Naive thymus-derived CD4-positive, alpha-beta T cell (primary cell): ENCODE results near the gene AFF4. TPM values are rescaled to one million over a fixed set of nuclear protein-coding genes. Genes with fewer than 3 reads are reported as not detected.
"Not testable (repeated sequence)": the region's sequence is repeated elsewhere in the genome, so short reads cannot be mapped to it uniquely, and the experiment has no call there.

Experiments used
- ATAC-seq: fragments of 150-1000 bp; cut with Tn5 transposase; 2 replicates; pipeline ENCODE4 v1.10.0; 2021; ENCODE audit warnings: mild to moderate bottlenecking, moderate library complexity
- CTCF ChIA-PET: fragments of 350-600 bp; sonication (Branson Sonifier 250); formaldehyde crosslinking; loops from one replicate; lab custom pipeline; 2021; ENCODE audit warnings: antibody characterized with exemption; lab: Charles Lee
- POLR2A ChIA-PET: fragments of 350-600 bp; sonication (Branson Sonifier 250); formaldehyde crosslinking; loops from one replicate; lab custom pipeline; 2021; ENCODE audit warnings: antibody characterized with exemption, inconsistent platforms; lab: Charles Lee
- DNase-seq, 9 donors: peaks; one replicate each; pipeline versions ENCODE4 v3.0.0 to v3.0.0-alpha.2; 2020 to 2022; ENCODE audit warnings: mixed read lengths in 1 of 9
- H3K27ac ChIP-seq: one replicate; pipeline ENCODE4 v1.7.0; 2013; ENCODE audit warnings: mild to moderate bottlenecking, low read depth, low read length, moderate library complexity
- H3K27me3 ChIP-seq, 2 donors: one replicate each; pipeline ENCODE4 v1.7.0; 2013; ENCODE audit warnings: low read length in 2 of 2, mild to moderate bottlenecking in 2 of 2, moderate library complexity in 2 of 2; ENCODE audit not compliant: control insufficient read depth in 2 of 2, insufficient read depth in 2 of 2
- H3K36me3 ChIP-seq, 3 experiments: 1 replicate in 2 of 3; 2 replicates in 1 of 3; pipeline ENCODE4 v1.7.0; 2013; ENCODE audit warnings: low read length in 3 of 3, mild to moderate bottlenecking in 3 of 3, moderate library complexity in 1 of 3; ENCODE audit not compliant: insufficient read depth in 3 of 3, control insufficient read depth in 2 of 3
- H3K4me1 ChIP-seq, 2 donors: one replicate each; pipeline ENCODE4 v1.7.0; 2013; ENCODE audit warnings: low read length in 2 of 2, mild to moderate bottlenecking in 2 of 2, moderate library complexity in 1 of 2; ENCODE audit not compliant: control insufficient read depth in 2 of 2, insufficient read depth in 2 of 2
- H3K4me3 ChIP-seq: 2 replicates; pipeline ENCODE4 v1.7.0; 2013; ENCODE audit warnings: mild to moderate bottlenecking, low read length
- H3K9me3 ChIP-seq, 3 experiments: 1 replicate in 2 of 3; 2 replicates in 1 of 3; pipeline ENCODE4 v1.7.0; 2013; ENCODE audit warnings: low read length in 3 of 3; ENCODE audit not compliant: control insufficient read depth in 2 of 3
- H3K27ac Mint-ChIP-seq, 9 donors: one replicate each; pipeline ENCODE4 v1.8.0; 2020 to 2022; ENCODE audit warnings: mixed read lengths in 9 of 9, mild to moderate bottlenecking in 8 of 9, moderate library complexity in 5 of 9, inconsistent platforms in 2 of 9
- H3K27me3 Mint-ChIP-seq, 5 donors: one replicate each; pipeline ENCODE4 v1.8.0; 2021 to 2022; ENCODE audit warnings: mixed read lengths in 5 of 5, mild to moderate bottlenecking in 1 of 5
- H3K36me3 Mint-ChIP-seq, 5 donors: one replicate each; pipeline ENCODE4 v1.8.0; 2020 to 2022; ENCODE audit warnings: mixed read lengths in 5 of 5, mild to moderate bottlenecking in 3 of 5, inconsistent platforms in 1 of 5
- H3K4me1 Mint-ChIP-seq, 7 donors: one replicate each; pipeline ENCODE4 v1.8.0; 2020 to 2022; ENCODE audit warnings: mixed read lengths in 7 of 7, mild to moderate bottlenecking in 3 of 7, inconsistent platforms in 1 of 7
- H3K4me3 Mint-ChIP-seq, 10 donors: one replicate each; pipeline ENCODE4 v1.8.0; 2020 to 2022; ENCODE audit warnings: mild to moderate bottlenecking in 10 of 10, mixed read lengths in 10 of 10, moderate library complexity in 6 of 10, inconsistent platforms in 2 of 10
- H3K9me3 Mint-ChIP-seq, 11 donors: one replicate each; pipeline ENCODE4 v1.8.0; 2020 to 2022; ENCODE audit warnings: mixed read lengths in 11 of 11, mild to moderate bottlenecking in 4 of 11, inconsistent platforms in 1 of 11, moderate library complexity in 1 of 11
- intact Hi-C, 2 donors: fragments of 100-400 bp; cut with micrococcal nuclease; formaldehyde crosslinking; loops; one replicate each; pipeline ENCODE4 v1.15.1; 2023
- polyA plus RNA-seq, 2 donors: library from polyadenylated mRNA; unstranded; fragments of 300-500 nt; fragmentation: Illumina TruSeq; gene quantifications; one replicate each; pipeline ENCODE4 v1.2.3, GENCODE V29; 2021
- total RNA-seq, 6 experiments: library from RNA in 5 of 6; stranded (reverse) in 5 of 6; gene quantifications; 1 replicate in 5 of 6; 2 replicates in 1 of 6; pipeline ENCODE4 v1.2.3 and lab custom pipeline; 2021 to 2026

The AFF4 gene
- total and polyA plus RNA-seq, 7 experiments from 2014 or later, result 25.3 to 82.3 (median 63.3) TPM

GRCh38 chr5:132961123-132961815 is 2.2 kb downstream of the AFF4 start:
- H3K27ac Mint-ChIP-seq, result peak overlapping the region in 7 of 9 donors; percentile 51 to 100 (median 97)
- H3K4me1 Mint-ChIP-seq, result peaks cover 29 to 67% (median 48%) of the 10 kb centered on the region in 7 donors
- H3K9me3 ChIP-seq, H3K27me3 ChIP-seq, DNase-seq, H3K9me3 Mint-ChIP-seq, H3K36me3 ChIP-seq, H3K27me3 Mint-ChIP-seq, ATAC-seq: not testable (repeated sequence)
- intact Hi-C loops, result loop anchor here (5.0 to 10.0 kb wide), 6 partner anchors 184 to 1326 kb away; partner anchors contain the start of genes FNIP1 (in 1 of the 2), IRF1 (in 1 of the 2), PPP2CA (in 1 of the 2) and RAD50 (in 1 of the 2)
- Histone ChIP-seq H3K27ac (peak overlapping the region; percentile 94), H3K4me3 (peak overlapping the region; percentile 65), H3K4me1 (peaks cover 11 to 30% of the 10 kb centered on the region in 2 donors)
- ChIA-PET CTCF (interaction anchor here (0.6 to 0.9 kb wide), 3 partner anchors 14 to 24 kb away, joined by 3 to 5 read pairs (median 3); no protein-coding TSS in a partner anchor), POLR2A (interaction anchor here (1.2 to 4.1 kb wide), 4 partner anchors 10 to 95 kb away, joined by 3 to 52 read pairs (median 12); partner anchors contain the start of genes GDF9, HSPA4 and UQCRQ)
- H3K36me3 Mint-ChIP-seq, result peaks cover 0 to 15% (median 6%) of the 10 kb centered on the region in 5 donors
- peak overlapping the region; percentile 81 to 100 (median 98) for H3K4me3 Mint-ChIP-seq

DNA sequence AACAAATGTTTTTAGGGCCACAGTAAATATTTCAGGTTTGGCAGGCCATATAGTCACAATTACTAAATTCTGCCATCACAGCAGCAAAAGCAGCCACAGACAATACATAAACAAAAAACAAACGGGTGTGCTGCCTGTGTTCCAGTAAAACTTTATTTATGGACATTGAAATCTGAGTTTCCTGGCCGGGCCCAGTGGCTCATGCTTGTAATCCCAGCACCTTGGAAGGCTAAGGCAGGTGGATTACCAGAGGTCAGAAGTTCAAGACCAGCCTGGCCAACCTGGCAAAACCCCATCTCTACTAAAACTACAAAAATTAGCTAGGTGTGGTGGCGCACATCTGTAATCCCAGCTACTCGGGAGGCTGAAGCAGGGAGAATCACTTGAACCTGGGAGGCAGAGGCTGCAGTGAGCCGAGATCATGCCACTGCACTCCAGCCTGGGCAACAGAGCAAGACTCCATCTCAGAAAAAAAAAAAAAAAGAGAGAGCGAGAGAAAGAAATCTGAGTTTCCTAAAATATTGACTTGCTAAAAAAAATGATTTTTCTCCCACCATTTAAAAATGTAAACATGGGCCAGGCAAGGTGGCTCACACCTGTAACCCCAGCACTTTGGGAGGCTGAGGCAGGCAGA is 7.2 kb downstream of the AFF4 start:
- peak overlapping the region in 3 of 10 donors; percentile 19 to 50 (median 19) for H3K4me3 Mint-ChIP-seq
- H3K27me3 Mint-ChIP-seq, CTCF ChIA-PET, intact Hi-C loops, H3K4me3 ChIP-seq, H3K27me3 ChIP-seq, H3K27ac ChIP-seq, H3K9me3 Mint-ChIP-seq, H3K9me3 ChIP-seq, H3K27ac Mint-ChIP-seq, DNase-seq, ATAC-seq: not testable (repeated sequence)
- peaks cover 0 to 11% (median 0%) of the 10 kb centered on the region in 3 experiments for H3K36me3 ChIP-seq
- H3K4me1 ChIP-seq, result peaks cover 8 to 28% of the 10 kb centered on the region in 2 donors
- peaks cover 4 to 35% (median 24%) of the 10 kb centered on the region in 5 donors for H3K36me3 Mint-ChIP-seq
- H3K4me1 Mint-ChIP-seq, result peaks cover 36 to 84% (median 61%) of the 10 kb centered on the region in 7 donors
- POLR2A ChIA-PET, result interaction anchor here (0.6 kb wide), 1 partner anchor 97 kb away, joined by 4 read pairs; no protein-coding TSS in a partner anchor

DNA sequence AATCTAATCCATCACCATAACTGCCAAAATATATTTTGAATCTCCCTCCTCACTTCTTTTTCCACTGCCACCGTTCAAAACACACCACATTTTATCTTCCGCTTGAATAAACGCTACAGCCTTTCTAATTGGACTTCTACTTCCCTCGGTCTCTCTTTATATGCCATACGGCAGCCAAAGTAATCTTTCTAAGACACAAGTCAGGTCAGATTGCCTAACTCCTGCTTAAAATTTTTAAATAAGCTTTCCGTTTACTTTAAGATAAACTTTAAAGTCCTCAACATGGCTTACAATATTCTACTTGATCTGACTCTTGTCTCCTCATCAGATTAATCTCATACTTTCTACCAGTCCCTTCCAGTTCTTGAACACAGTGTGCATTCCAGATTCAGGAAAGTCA is 9.7 kb downstream of the AFF4 start:
- CTCF ChIA-PET, result interaction anchor here (0.7 kb wide), 1 partner anchor 1072 kb away, joined by 3 read pairs; no protein-coding TSS in a partner anchor
- ATAC-seq (no peak), DNase-seq (no peak)
- H3K27ac ChIP-seq, result no peak overlapping the region
- no peaks in the 10 kb centered on the region for H3K9me3 ChIP-seq
- Mint-ChIP-seq H3K4me3 (peak overlapping the region in 7 of 10 donors; percentile 3 to 51 (median 7)), H3K4me1 (peaks cover 25 to 76% (median 56%) of the 10 kb centered on the region in 7 donors), H3K27ac (peak overlapping the region in 2 of 9 donors; percentile 3 to 16), H3K27me3 (no peaks in the 10 kb centered on the region), H3K9me3 (no peaks in the 10 kb centered on the region), H3K36me3 (peaks cover 4 to 43% (median 26%) of the 10 kb centered on the region in 5 donors)
- POLR2A ChIA-PET, result interaction anchor here (0.6 to 0.8 kb wide), 2 partner anchors 10 to 21 kb away, joined by 3 read pairs; partner anchors contain the start of gene AFF4
- intact Hi-C loops, result no loop called here
- peaks cover 7 to 22% of the 10 kb centered on the region in 2 donors for H3K4me1 ChIP-seq
- no peak overlapping the region for H3K4me3 ChIP-seq
- peaks cover 0 to 11% (median 0%) of the 10 kb centered on the region in 3 experiments for H3K36me3 ChIP-seq
- H3K27me3 ChIP-seq, result no peaks in the 10 kb centered on the region

- H3K36me3 ChIP-seq, result peaks cover 0 to 11% (median 0%) of the 10 kb centered on the region in 3 experiments
- Mint-ChIP-seq H3K4me3 (peak overlapping the region in 2 of 10 donors; percentile 1 to 6), H3K27me3 (no peaks in the 10 kb centered on the region), H3K27ac (peak overlapping the region in 2 of 9 donors; percentile 17 to 82), H3K4me1 (peaks cover 25 to 76% (median 58%) of the 10 kb centered on the region in 7 donors), H3K9me3 (no peaks in the 10 kb centered on the region), H3K36me3 (peaks cover 4 to 42% (median 22%) of the 10 kb centered on the region in 5 donors)
- DNase-seq, result no peak
- ChIA-PET CTCF (interaction anchor here (0.7 kb wide), 1 partner anchor 1072 kb away, joined by 3 read pairs; no protein-coding TSS in a partner anchor), POLR2A (no interaction called here)
- H3K9me3 ChIP-seq, result no peaks in the 10 kb centered on the region
- intact Hi-C loops, result no loop called here
- no peak overlapping the region for H3K4me3 ChIP-seq
- no peaks in the 10 kb centered on the region for H3K27me3 ChIP-seq
- no peak for ATAC-seq
- H3K4me1 ChIP-seq, result peaks cover 7 to 15% of the 10 kb centered on the region in 2 donors
- no peak overlapping the region for H3K27ac ChIP-seq
These were observed 10.6 kb downstream of the AFF4 start for GRCh38 chr5:132952829-132953228.

GRCh38 chr5:132951897-132952296 is 11.5 kb downstream of the AFF4 start:
- CTCF ChIA-PET, result no interaction called here

DNA sequence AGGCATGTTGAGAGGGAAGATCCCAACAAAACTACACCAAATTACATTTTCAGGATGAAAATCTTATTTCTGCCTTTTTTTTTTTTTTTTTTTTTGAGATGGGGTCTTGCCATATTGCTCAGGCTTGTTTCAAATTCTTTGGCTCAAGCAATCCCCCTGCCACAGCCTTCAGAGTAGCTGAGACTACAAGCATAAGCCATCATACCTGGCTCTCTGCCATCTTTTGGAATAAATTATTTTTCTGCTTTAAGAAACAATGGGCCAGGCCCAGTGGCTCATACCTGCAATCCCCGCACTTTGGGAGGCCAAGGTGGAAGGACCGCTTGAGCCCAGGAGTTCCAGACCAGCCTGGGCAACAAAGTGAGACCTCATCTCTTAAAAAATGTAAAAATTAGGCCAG is 14.3 kb downstream of the AFF4 start:
- Mint-ChIP-seq H3K27ac (no peak overlapping the region), H3K27me3 (no peaks in the 10 kb centered on the region), H3K4me1 (peaks cover 31 to 79% (median 59%) of the 10 kb centered on the region in 7 donors), H3K9me3 (no peaks in the 10 kb centered on the region), H3K36me3 (peaks cover 0 to 37% (median 23%) of the 10 kb centered on the region in 5 donors), H3K4me3 (peak overlapping the region in 1 of 10 donors; percentile 25)
- no peak for ATAC-seq
- no peak for DNase-seq
- Histone ChIP-seq H3K27ac (no peak overlapping the region), H3K9me3 (no peaks in the 10 kb centered on the region), H3K27me3 (no peaks in the 10 kb centered on the region), H3K36me3 (peaks cover 0 to 3% (median 0%) of the 10 kb centered on the region in 3 experiments), H3K4me1 (peaks cover 3 to 11% of the 10 kb centered on the region in 2 donors), H3K4me3 (no peak overlapping the region)
- POLR2A ChIA-PET, result no interaction called here
- intact Hi-C loops, result no loop called here
- CTCF ChIA-PET, result no interaction called here

More at GRCh38 chr5:132951897-132952296, 11.5 kb downstream of the AFF4 start:
- POLR2A ChIA-PET, result interaction anchor here (0.6 kb wide), 1 partner anchor 1019 kb away, joined by 3 read pairs; no protein-coding TSS in a partner anchor
- no peak overlapping the region for H3K4me3 ChIP-seq
- Mint-ChIP-seq H3K27me3 (no peaks in the 10 kb centered on the region), H3K27ac (peak overlapping the region in 2 of 9 donors; percentile 2 to 17), H3K9me3 (no peaks in the 10 kb centered on the region), H3K36me3 (peaks cover 4 to 45% (median 25%) of the 10 kb centered on the region in 5 donors), H3K4me3 (peak overlapping the region in 1 of 10 donors; percentile 6), H3K4me1 (peaks cover 30 to 77% (median 60%) of the 10 kb centered on the region in 7 donors)
- intact Hi-C loops, result no loop called here
- H3K9me3 ChIP-seq, result no peaks in the 10 kb centered on the region
- H3K27ac ChIP-seq, result no peak overlapping the region
- no peaks in the 10 kb centered on the region for H3K27me3 ChIP-seq
- DNase-seq (no peak), ATAC-seq (no peak)
- peaks cover 0 to 11% (median 0%) of the 10 kb centered on the region in 3 experiments for H3K36me3 ChIP-seq
- H3K4me1 ChIP-seq, result peaks cover 7 to 13% of the 10 kb centered on the region in 2 donors
